GM12878 (cell line): ENCODE data around the gene CHL1. TPM values are rescaled to one million over a fixed set of nuclear protein-coding genes. Genes with fewer than 3 reads are reported as not detected.

ENCODE experiments used
- ATAC-seq: fragments of 200-7000 bp; cut with Tn5 transposase; 3 replicates; pipeline ENCODE4 v1.9.1; 2020; ENCODE audit warnings: mild to moderate bottlenecking, moderate library complexity
- BruUV-seq: library from RNA; stranded (reverse); fragments of 400-500 nt; replicated peaks from 2 replicates; lab custom pipeline; 2021; lab: Mats Ljungman, UMichigan
- CTCF ChIA-PET: fragments of 300-600 bp; sonication (Branson Sonifier 250); formaldehyde crosslinking; extraction: SDS; loops from one replicate; lab custom pipeline; 2021; ENCODE audit warnings: inconsistent platforms; lab: Yijun Ruan, JAX
- POLR2A ChIA-PET: fragments of 350-600 bp; formaldehyde crosslinking; extraction: SDS; loops from one replicate; lab custom pipeline; 2021; ENCODE audit warnings: inconsistent platforms; lab: Charles Lee
- RAD21 ChIA-PET: fragments of 300-600 bp; sonication (Branson Sonifier 250); formaldehyde crosslinking; loops from one replicate; lab custom pipeline; 2023; ENCODE audit warnings: antibody characterized with exemption; ENCODE audit not compliant: unreplicated experiment; lab: Charles Lee
- SMC1A ChIA-PET: fragments of 300-600 bp; sonication (Branson Sonifier 250); formaldehyde crosslinking; loops from one replicate; lab custom pipeline; 2023; ENCODE audit not compliant: unreplicated experiment, uncharacterized antibody; lab: Charles Lee
- DNase-seq: peaks from one replicate; pipeline ENCODE4 v3.0.0-alpha.2; 2011; ENCODE audit warnings: low read depth, low spot score
- FAIRE-seq: peaks from 3 replicates; lab custom pipeline; 2011; peaks lifted over from hg19 to GRCh38; lab: Jason Lieb, UNC
- H2AFZ ChIP-seq: 2 replicates; pipeline ENCODE4 v1.6.0; 2011; ENCODE audit warnings: low read depth, low read length, control low read depth; ENCODE audit not compliant: control insufficient read depth
- H3K27ac ChIP-seq: 2 replicates; pipeline ENCODE4 v1.5.1; 2011; ENCODE audit warnings: control low read depth; ENCODE audit not compliant: control insufficient read depth, insufficient read depth
- H3K27me3 ChIP-seq, 2 experiments: replicated peaks in 1 of 2; 2 replicates each; pipeline versions ENCODE4 v1.6.0 to v1.6.1; 2011; ENCODE audit warnings: low read length in 1 of 2; ENCODE audit not compliant: control insufficient read depth in 2 of 2, insufficient read depth in 2 of 2
- H3K36me3 ChIP-seq, 2 experiments: 2 replicates each; pipeline ENCODE4 v1.5.1; 2011; ENCODE audit warnings: low read length in 1 of 2; ENCODE audit not compliant: control insufficient read depth in 2 of 2, insufficient read depth in 2 of 2
- H3K4me1 ChIP-seq: 2 replicates; pipeline ENCODE4 v1.6.1; 2011; ENCODE audit warnings: mild to moderate bottlenecking, low read length, moderate library complexity, mixed read lengths; ENCODE audit not compliant: control insufficient read depth, insufficient read depth
- H3K4me2 ChIP-seq: 2 replicates; pipeline ENCODE4 v1.6.0; 2011; ENCODE audit warnings: control low read depth; ENCODE audit not compliant: control insufficient read depth, insufficient read depth
- H3K4me3 ChIP-seq: fragments of 200-600 bp; sonication (generic); 2 replicates; pipeline ENCODE4 v1.5.1; 2016
- H3K79me2 ChIP-seq: 2 replicates; pipeline ENCODE4 v1.6.0; 2011; ENCODE audit warnings: low read length; ENCODE audit not compliant: control insufficient read depth, insufficient read depth
- H3K9ac ChIP-seq: 2 replicates; pipeline ENCODE4 v1.8.0; 2011; ENCODE audit warnings: low read length, control low read depth, mixed read lengths; ENCODE audit not compliant: control insufficient read depth, insufficient read depth
- H3K9me3 ChIP-seq: replicated peaks from 3 replicates; pipeline ENCODE4 v1.5.1; 2011; ENCODE audit warnings: mild to moderate bottlenecking, low read length; ENCODE audit not compliant: control insufficient read depth, insufficient read depth
- H4K20me1 ChIP-seq: 2 replicates; pipeline ENCODE4 v1.6.0; 2011; ENCODE audit not compliant: control insufficient read depth, insufficient read depth
- BHLHE40 ChIP-seq, 2 experiments: fragments of 450-650 bp in 1 of 2; IDR thresholded peaks; 2 replicates each; pipeline ENCODE4 v1.6.1; 2011 to 2017; ENCODE audit warnings: low read depth in 2 of 2, borderline replicate concordance in 1 of 2, improper control_type of control experiment in 1 of 2, low read length in 1 of 2, mild to moderate bottlenecking in 1 of 2
- CREM ChIP-seq: IDR thresholded peaks from 2 replicates; pipeline ENCODE4 v1.6.1; 2014; ENCODE audit warnings: antibody characterized with exemption, low read depth
- FOS ChIP-seq: IDR thresholded peaks from 3 replicates; pipeline ENCODE4 v1.6.1; 2011; ENCODE audit warnings: borderline replicate concordance; ENCODE audit not compliant: insufficient read length; ENCODE audit errors: extremely low read depth
- FOXK2 ChIP-seq: fragments of 450-650 bp; IDR thresholded peaks from 2 replicates; pipeline ENCODE4 v1.6.1; 2017; ENCODE audit warnings: mild to moderate bottlenecking, moderate library complexity
- FOXM1 ChIP-seq: IDR thresholded peaks from 2 replicates; pipeline ENCODE4 v1.6.1; 2012; ENCODE audit warnings: low read depth, mild to moderate bottlenecking, inconsistent platforms, low read length, moderate library complexity
- JUND ChIP-seq: IDR thresholded peaks from 2 replicates; pipeline ENCODE4 v1.6.1; 2012; ENCODE audit warnings: low read depth, mild to moderate bottlenecking, low read length, improper control_type of control experiment, moderate library complexity
- KAT2A ChIP-seq: conservative IDR thresholded peaks from 2 replicates; pipeline ENCODE4 v1.6.1; 2011; ENCODE audit warnings: low read depth, low read length; ENCODE audit not compliant: control insufficient read depth
- MXI1 ChIP-seq: fragments of 150-350 bp; IDR thresholded peaks from 2 replicates; pipeline ENCODE4 v1.6.1; 2011; ENCODE audit warnings: low read depth, mild to moderate bottlenecking, inconsistent platforms, low read length, improper control_type of control experiment
- MYB ChIP-seq: fragments of 150-350 bp; IDR thresholded peaks from 2 replicates; pipeline ENCODE4 v1.6.1; 2014; ENCODE audit warnings: mild to moderate bottlenecking, low read depth, low read length, borderline replicate concordance
- NRF1 ChIP-seq: conservative IDR thresholded peaks from 2 replicates; pipeline ENCODE4 v1.6.1; 2011; ENCODE audit warnings: mild to moderate bottlenecking, low read depth, low read length, improper control_type of control experiment
- SIN3A ChIP-seq: IDR thresholded peaks from 2 replicates; pipeline ENCODE4 v1.6.1; 2012; ENCODE audit warnings: low read depth, low read length, improper control_type of control experiment
- STAT3 ChIP-seq: IDR thresholded peaks from 2 replicates; pipeline ENCODE4 v1.6.1; 2011; ENCODE audit warnings: low read depth, low read length, improper control_type of control experiment
- TBL1XR1 ChIP-seq: IDR thresholded peaks from 2 replicates; pipeline ENCODE4 v1.6.1; 2012; ENCODE audit warnings: low read depth, low read length, improper control_type of control experiment
- WGBS: methylation state at CpG from one replicate; pipeline ENCODE4 v1.1.6; 2016; ENCODE audit warnings: low lambda C conversion rate; ENCODE audit not compliant: insufficient replicate concordance, insufficient coverage; ENCODE audit errors: missing lambda C conversion rate; 5-methylcytosine and 5-hydroxymethylcytosine counted together
- in situ Hi-C: fragments of 300-500 bp; cut with MboI; formaldehyde crosslinking; loops from 9 replicates; pipeline ENCODE4 v1.14.3; 2018; ENCODE audit warnings: mixed read lengths
- intact Hi-C: fragments of 100-400 bp; cut with micrococcal nuclease; formaldehyde crosslinking; loops from one replicate; pipeline ENCODE4 v1.14.2; 2022; ENCODE audit not compliant: unreplicated experiment
- polyA plus RNA-seq, 11 experiments: library from polyadenylated mRNA; depleted of rRNA in 4 of 11; unstranded in 6 of 11; stranded (reverse) in 5 of 11; fragments of >200 nt; fragmentation: Nextera tagmentation in 4 of 11; fragmentation: Illumina TruSeq in 1 of 11; extraction: Ambion mirVana in 4 of 11; extraction: Trizol in 1 of 11; gene quantifications; 1 replicate in 1 of 11; 2 replicates in 10 of 11; pipeline versions ENCODE4 v1.2.1 to v1.2.3, GENCODE V29; 2011 to 2016; ENCODE audit warnings: inconsistent platforms in 2 of 11, missing spikeins in 2 of 11, low read depth in 1 of 11
- total RNA-seq, 4 experiments: library from RNA; depleted of rRNA in 3 of 4; stranded (reverse); fragments of >200 nt in 3 of 4; fragmentation: Illumina TruSeq in 1 of 4; extraction: Trizol in 1 of 4; gene quantifications; 2 replicates each; pipeline versions ENCODE4 v1.2.1 to v1.2.3, GENCODE V29; 2013 to 2021
- TF ChIP-seq, protein P1 (sequence below): fragments of 150-350 bp; IDR thresholded peaks from 2 replicates; pipeline ENCODE4 v1.6.1; 2014; ENCODE audit warnings: mild to moderate bottlenecking, low read depth, low read length
- TF ChIP-seq, protein P2 (sequence below): IDR thresholded peaks from 2 replicates; pipeline ENCODE4 v1.6.1; 2011; ENCODE audit warnings: borderline replicate concordance, low read depth, mild to moderate bottlenecking, moderate library complexity, mixed read lengths, low read length; ENCODE audit not compliant: insufficient read depth; ENCODE audit errors: extremely low read length

The CHL1 gene
- total and polyA plus RNA-seq, 10 of the 15 experiments (the other 5 are each of a cell fraction or from before 2014, with no cell fraction given), result 0.71 to 30.4 (median 1.8) TPM

GRCh38 chr3:373193-373779, 176.7 kb downstream of the CHL1 start:
- in situ Hi-C loops, result no loop called here

More at GRCh38 chr3:373193-373779, 176.7 kb downstream of the CHL1 start:
- BruUV-seq, result no TSS peak
- Histone ChIP-seq H4K20me1 (no peaks in the 10 kb centered on the region), H3K27me3 (no peaks in the 10 kb centered on the region), H3K79me2 (no peaks in the 10 kb centered on the region), H3K36me3 (no peaks in the 10 kb centered on the region), H3K4me3 (no peak overlapping the region), H2AFZ (no peak overlapping the region), H3K4me1 (no peaks in the 10 kb centered on the region), H3K9ac (no peak overlapping the region), H3K27ac (no peak overlapping the region), H3K9me3 (no peaks in the 10 kb centered on the region), H3K4me2 (no peak overlapping the region)
- WGBS, result 33% methylated on average over 6 of the region's 6 CpGs
- RAD21 ChIA-PET, result interaction anchor here (1.6 to 5.4 kb wide), 2 partner anchors 20 to 332 kb away, joined by 4 to 44 read pairs; no protein-coding TSS in a partner anchor
- CTCF ChIA-PET, result interaction anchor here (1.4 to 3.9 kb wide), 3 partner anchors 11 to 331 kb away, joined by 3 to 55 read pairs (median 4); no protein-coding TSS in a partner anchor
- DNase-seq, result no peak
- POLR2A ChIA-PET, result interaction anchor here (1.9 kb wide), 1 partner anchor 19 kb away, joined by 4 read pairs; no protein-coding TSS in a partner anchor
- intact Hi-C loops, result no loop called here
- ATAC-seq, result no peak
- TF ChIP-seq JUND (no peak), MYB (no peak), TBL1XR1 (no peak), NRF1 (no peak), CREM (no peak), FOXK2 (no peak), MXI1 (no peak), FOS (no peak), KAT2A (no peak), BHLHE40 (IDR thresholded peaks at IDR 0.05; ENCODE audit: borderline replicate concordance in 1 of 2, low read depth in 2 of 2, low read length in 1 of 2) (no peak), STAT3 (no peak), SIN3A (no peak), FOXM1 (no peak)
- TF ChIP-seq, protein P1, sequence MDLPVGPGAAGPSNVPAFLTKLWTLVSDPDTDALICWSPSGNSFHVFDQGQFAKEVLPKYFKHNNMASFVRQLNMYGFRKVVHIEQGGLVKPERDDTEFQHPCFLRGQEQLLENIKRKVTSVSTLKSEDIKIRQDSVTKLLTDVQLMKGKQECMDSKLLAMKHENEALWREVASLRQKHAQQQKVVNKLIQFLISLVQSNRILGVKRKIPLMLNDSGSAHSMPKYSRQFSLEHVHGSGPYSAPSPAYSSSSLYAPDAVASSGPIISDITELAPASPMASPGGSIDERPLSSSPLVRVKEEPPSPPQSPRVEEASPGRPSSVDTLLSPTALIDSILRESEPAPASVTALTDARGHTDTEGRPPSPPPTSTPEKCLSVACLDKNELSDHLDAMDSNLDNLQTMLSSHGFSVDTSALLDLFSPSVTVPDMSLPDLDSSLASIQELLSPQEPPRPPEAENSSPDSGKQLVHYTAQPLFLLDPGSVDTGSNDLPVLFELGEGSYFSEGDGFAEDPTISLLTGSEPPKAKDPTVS, result no peak
- TF ChIP-seq, protein P2, sequence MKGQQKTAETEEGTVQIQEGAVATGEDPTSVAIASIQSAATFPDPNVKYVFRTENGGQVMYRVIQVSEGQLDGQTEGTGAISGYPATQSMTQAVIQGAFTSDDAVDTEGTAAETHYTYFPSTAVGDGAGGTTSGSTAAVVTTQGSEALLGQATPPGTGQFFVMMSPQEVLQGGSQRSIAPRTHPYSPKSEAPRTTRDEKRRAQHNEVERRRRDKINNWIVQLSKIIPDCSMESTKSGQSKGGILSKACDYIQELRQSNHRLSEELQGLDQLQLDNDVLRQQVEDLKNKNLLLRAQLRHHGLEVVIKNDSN, result no peak
- SMC1A ChIA-PET, result interaction anchor here (0.8 to 5.8 kb wide), 7 partner anchors 11 to 347 kb away, joined by 3 to 75 read pairs (median 5); no protein-coding TSS in a partner anchor
- FAIRE-seq, result no peak
